DMS114 treated with DMSO at 0.1 percent for 48 hours (cell line): Measurements from ENCODE around the gene GGT7.

Source experiments
- DNase-seq: peaks from one replicate; lab custom pipeline; 2025; ENCODE audit not compliant: unreplicated experiment; lab: John Stamatoyannopoulos, UW

GGT7 gene

GRCh38 chr20:34797012-34797995 is 75.4 kb downstream of the GGT7 start:
- DNase-seq: no peak
